Activated CD8-positive, alpha-beta memory T cell treated with anti-CD3 and anti-CD28 coated beads for 48 hours (primary cell): ENCODE measurements around the gene SHC3.

Source experiments
- DNase-seq, 3 experiments: peaks; one replicate each; pipeline ENCODE4 v3.0.0-alpha.2; 2020; ENCODE audit warnings: low read depth in 2 of 3, low spot score in 2 of 3

Gene SHC3

DNA sequence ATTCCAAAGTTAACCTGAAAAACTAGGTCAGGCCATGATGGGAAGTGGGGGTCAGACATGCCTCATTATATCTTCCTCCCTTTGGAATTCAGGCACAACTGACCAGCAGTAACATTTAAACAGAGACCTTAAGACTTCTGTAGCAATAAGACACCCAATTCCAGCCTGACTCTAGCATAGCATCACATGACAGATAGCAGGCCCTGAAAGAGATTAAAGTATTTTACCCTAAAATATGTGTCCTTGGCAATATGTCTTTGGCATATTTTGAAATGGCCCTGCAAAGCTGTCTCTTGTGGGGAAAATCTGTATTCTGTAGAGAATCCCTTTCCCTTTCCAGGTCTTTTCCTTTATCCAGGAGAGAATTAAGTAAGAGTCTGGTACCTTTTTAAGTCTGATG lies 153.1 kb downstream of the SHC3 start:
- DNase-seq: no peak

DNA sequence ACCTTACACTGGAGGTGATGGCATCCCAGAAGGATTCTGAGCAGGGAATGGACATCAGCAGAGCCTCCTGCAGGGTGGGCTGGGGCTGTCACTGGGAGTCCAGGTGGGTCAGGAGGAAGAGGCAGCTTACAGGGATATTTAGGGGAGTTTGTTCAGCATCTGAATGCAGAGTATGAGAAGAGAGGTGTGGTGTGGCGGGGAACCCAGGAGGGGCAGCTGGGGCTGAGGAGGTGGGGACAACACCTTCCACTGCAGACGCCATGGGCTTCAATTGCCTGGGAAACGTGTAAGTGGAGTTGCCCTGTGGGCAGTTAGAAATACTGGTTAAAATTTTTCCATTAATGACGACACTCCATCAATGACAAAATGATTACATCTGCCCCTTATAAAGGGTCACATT lies 153.9 kb downstream of the SHC3 start:
- DNase-seq: no peak

DNA sequence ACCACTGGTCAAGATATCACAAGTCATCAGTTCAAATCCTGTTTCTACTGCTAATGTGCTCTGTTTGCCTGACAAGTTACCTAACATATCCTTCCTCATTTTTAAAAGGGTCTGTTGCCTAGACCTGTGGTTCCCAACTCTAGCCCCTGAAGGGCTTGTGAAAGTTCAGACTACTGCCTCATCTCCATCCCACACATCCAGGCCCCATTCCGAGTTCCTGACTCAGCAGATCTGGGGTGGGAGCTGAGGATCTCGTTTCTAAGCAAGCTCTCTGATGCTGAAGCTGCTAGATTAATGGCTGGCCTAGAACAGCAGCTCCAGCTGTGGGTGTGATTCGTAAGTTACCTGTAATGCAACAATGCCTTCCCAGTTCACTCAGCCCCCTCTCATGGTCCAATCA lies 154.9 kb downstream of the SHC3 start:
- DNase-seq: no peak

GRCh38 chr9:89022902-89023301 lies 155.7 kb downstream of the SHC3 start:
- DNase-seq: no peak

GRCh38 chr9:89022001-89022759 lies 156.4 kb downstream of the SHC3 start:
- no peak for DNase-seq

- DNase-seq: no peak
These were observed 157.3 kb downstream of the SHC3 start for GRCh38 chr9:89021154-89021803.

DNA sequence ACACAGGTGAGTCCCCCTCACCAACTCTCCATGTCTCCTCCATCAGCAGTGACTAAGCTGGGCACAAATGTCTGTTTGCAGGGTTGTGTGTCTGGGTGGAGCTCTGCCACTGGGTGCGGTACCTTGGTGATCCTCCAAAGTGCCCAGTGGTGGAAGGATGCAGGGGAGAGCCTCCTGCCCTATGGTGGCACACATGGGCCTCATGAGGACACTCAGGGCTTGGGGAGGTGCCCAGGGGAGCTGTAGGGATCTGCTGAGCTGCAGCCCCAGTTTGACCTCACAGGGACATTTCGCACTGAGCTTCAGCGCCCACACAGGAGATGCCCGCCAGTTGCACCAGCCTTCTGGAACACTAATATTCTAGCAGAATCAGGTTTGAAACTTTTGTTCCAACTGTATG lies 157.9 kb downstream of the SHC3 start:
- no peak for DNase-seq

GRCh38 chr9:89015336-89015735 lies 163.3 kb downstream of the SHC3 start:
- DNase-seq: no peak

DNA sequence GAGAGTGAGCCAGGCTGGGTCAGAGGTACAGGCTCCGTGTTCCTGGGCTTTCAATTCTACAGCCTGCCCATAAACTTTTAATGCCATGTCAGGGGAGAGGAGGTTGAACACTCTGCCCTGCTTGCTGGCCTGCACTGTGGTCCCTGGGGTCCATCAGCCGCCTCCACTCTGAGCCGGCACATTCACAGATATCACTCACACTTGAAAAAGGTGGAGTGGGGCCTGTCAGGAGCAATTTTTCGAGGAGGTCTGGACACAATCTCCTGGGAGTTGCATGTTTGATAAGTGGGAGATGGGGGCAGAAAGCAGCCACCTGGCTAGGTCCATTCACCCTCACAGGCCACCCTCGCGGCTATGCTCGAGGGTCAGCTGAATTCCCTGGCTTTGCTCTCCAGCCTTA lies 164.5 kb downstream of the SHC3 start:
- DNase-seq: no peak

- DNase-seq: no peak
These were observed 165.0 kb downstream of the SHC3 start for GRCh38 chr9:89013660-89014059.

GRCh38 chr9:89012294-89013042 lies 166.2 kb downstream of the SHC3 start:
- no peak for DNase-seq

GRCh38 chr9:89011683-89012082 lies 166.9 kb downstream of the SHC3 start:
- DNase-seq: no peak

- no peak for DNase-seq
These were observed 168.0 kb downstream of the SHC3 start for GRCh38 chr9:89010526-89011111.

GRCh38 chr9:89010056-89010455 lies 168.6 kb downstream of the SHC3 start:
- no peak for DNase-seq

DNA sequence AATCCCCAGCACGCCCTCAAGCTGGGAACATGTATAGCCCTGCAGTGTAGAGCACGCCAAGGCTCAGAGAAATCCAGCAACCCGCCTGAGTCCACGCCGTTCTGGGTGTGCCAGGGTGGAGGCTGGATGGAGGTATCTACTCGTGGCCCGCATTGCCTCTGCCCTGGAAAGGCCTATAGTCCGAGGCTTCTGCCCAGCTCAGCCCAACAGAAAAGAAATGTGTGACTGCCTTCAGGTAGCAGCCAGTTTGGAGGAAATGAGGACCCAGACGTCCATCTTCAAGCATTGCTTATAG lies 169.1 kb downstream of the SHC3 start:
- DNase-seq: no peak

- DNase-seq: no peak
These were observed 169.7 kb downstream of the SHC3 start for GRCh38 chr9:89008744-89009545.

DNA sequence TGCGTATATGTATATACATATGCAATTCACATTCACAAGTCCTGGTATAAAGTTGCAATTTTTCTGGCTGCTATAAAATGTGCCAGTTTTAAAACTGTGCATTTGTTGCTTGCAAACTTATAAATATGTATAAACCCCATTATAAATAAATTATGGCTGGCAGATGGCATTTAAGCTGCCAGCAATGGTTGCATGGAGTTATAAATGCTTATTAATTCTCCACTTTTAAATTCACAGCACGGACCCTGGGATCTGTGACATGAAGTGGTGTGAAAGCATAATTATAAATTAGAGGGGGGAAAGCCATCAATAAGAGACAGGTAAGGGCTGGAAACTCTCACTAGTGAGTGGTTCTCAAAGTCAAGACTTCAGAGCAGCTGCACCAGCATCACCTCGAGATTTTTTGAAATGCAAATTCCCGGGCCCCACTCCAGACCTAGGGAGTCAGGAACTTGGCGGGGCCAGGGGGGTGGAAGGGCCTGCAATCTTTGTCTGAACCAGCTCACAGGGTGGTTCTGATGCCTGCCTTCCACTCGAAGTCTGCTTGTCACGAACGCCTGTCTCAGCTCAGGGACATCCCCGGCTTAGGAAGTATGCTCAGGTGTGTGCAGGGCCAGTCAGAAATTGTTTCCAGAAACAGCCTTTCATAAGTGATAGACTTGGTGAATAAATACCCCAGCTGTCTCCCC lies 170.4 kb downstream of the SHC3 start:
- DNase-seq: no peak

DNA sequence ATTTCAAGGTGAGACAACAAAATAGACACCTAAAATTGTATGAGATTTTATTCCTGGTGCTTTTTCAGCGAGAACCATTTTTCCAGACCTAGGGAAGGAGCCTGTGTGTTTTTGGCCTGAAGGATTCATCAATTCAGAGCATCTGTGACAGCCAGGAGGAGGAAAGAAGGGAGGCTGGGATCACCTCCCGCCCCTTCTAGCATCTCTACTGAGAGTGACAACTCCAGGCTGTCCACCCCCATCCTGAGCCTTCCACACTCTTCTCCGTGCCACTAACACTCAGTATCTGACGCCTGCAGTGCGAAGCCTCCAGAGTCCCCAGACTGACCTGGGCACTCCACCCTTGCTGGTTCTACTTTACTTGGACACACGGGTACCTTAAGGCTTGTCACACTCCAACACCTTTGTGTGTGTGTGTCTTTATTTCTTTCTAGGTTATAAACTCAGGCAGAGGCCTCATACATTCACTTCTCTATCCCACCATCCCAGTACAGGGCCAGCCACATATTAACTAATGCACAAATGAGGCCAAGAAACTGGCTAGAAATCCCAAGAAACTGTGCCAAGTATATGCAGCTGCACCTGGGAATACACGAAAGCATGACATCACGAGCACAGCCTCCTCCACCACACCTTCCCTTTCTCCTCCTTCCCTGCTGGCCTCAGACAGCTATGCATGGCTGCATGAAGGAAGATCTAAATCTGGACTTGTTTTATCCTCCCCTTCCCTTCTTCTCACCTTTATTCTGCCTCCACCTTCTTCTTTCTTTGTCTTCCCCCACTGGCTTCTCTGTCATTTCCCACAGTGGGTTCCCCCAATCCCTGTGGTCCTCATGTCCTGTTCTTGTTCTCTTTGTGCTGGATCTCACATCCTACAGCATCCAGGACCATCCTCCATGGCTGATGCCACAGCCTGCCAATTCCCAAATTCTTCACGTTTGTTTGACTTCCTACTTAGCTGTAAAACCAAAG lies 171.3 kb downstream of the SHC3 start:
- DNase-seq: no peak

GRCh38 chr9:89006267-89006666 lies 172.4 kb downstream of the SHC3 start:
- no peak for DNase-seq
